ENCODE measurements around the gene CTAGE8. TPM values are rescaled to one million over a fixed set of nuclear protein-coding genes. Genes with fewer than 3 reads are reported as not detected.
"Not testable (repeated sequence)": the region's sequence is repeated elsewhere in the genome, so short reads cannot be mapped to it uniquely, and the experiment has no call there.

CTAGE8 gene
- total and polyA plus RNA-seq, 2 donors (not counting 3 experiments of a cell fraction or from before 2014, with no cell fraction given) = 0.03 to 0.49 TPM

- H4K20me1 ChIP-seq (replicated peaks; ENCODE audit: control insufficient read depth, extremely low read depth, insufficient read depth, low read length); H3K9me3 ChIP-seq (replicated peaks; ENCODE audit: control insufficient read depth, insufficient read depth, low read length); BruUV-seq (replicated peaks); H3K27me3 ChIP-seq (ENCODE audit: control insufficient read depth in 2 of 2, insufficient read depth in 2 of 2, low read length in 2 of 2); H2AFZ ChIP-seq (ENCODE audit: low read depth, low read length); FAIRE-seq; H3K27ac ChIP-seq (ENCODE audit: insufficient read depth, low read depth, low read length); CTCF ChIA-PET; DNase-seq (ENCODE audit: low read depth, low spot score); dilution Hi-C loops (cut with MboI; ENCODE audit: extremely low pct_ligation_motif_present, low sequenced_read_pairs); H3K9me1 ChIP-seq (replicated peaks; ENCODE audit: control insufficient read depth, extremely low read depth, insufficient read depth, low read length); POLR2A ChIA-PET; intact Hi-C loops (cut with micrococcal nuclease); H3K36me3 ChIP-seq (ENCODE audit: control insufficient read depth in 2 of 2, extremely low read depth in 1 of 2, insufficient read depth in 2 of 2, low read length in 2 of 2); H3K4me3 ChIP-seq (replicated peaks in 1 of 3; ENCODE audit: insufficient read depth in 1 of 3, low read depth in 1 of 3, low read length in 3 of 3); H3K79me2 ChIP-seq (ENCODE audit: control insufficient read depth, insufficient read depth, low read length); H3K4me2 ChIP-seq (ENCODE audit: insufficient read depth, low read length); H3K9ac ChIP-seq (replicated peaks; ENCODE audit: extremely low read depth, insufficient read depth, low read length); H3K4me1 ChIP-seq (ENCODE audit: control insufficient read depth, extremely low read depth, insufficient read depth, low read length): not testable (repeated sequence)
Observed at GRCh38 chr7:144223675-144224074, 45.4 kb downstream of the CTAGE8 start.

GRCh38 chr7:144220531-144220930 lies 48.6 kb downstream of the CTAGE8 start:
- H3K27me3 ChIP-seq (ENCODE audit: control insufficient read depth in 2 of 2, insufficient read depth in 2 of 2, low read length in 2 of 2); H3K4me1 ChIP-seq (ENCODE audit: control insufficient read depth, extremely low read depth, insufficient read depth, low read length); FAIRE-seq; dilution Hi-C loops (cut with MboI; ENCODE audit: extremely low pct_ligation_motif_present, low sequenced_read_pairs); BruUV-seq (replicated peaks); POLR2A ChIA-PET; H3K9ac ChIP-seq (replicated peaks; ENCODE audit: extremely low read depth, insufficient read depth, low read length); H2AFZ ChIP-seq (ENCODE audit: low read depth, low read length); H3K4me3 ChIP-seq (replicated peaks in 1 of 3; ENCODE audit: insufficient read depth in 1 of 3, low read depth in 1 of 3, low read length in 3 of 3); H3K4me2 ChIP-seq (ENCODE audit: insufficient read depth, low read length); H4K20me1 ChIP-seq (replicated peaks; ENCODE audit: control insufficient read depth, extremely low read depth, insufficient read depth, low read length); DNase-seq (ENCODE audit: low read depth, low spot score); H3K9me3 ChIP-seq (replicated peaks; ENCODE audit: control insufficient read depth, insufficient read depth, low read length); CTCF ChIA-PET; H3K9me1 ChIP-seq (replicated peaks; ENCODE audit: control insufficient read depth, extremely low read depth, insufficient read depth, low read length); H3K79me2 ChIP-seq (ENCODE audit: control insufficient read depth, insufficient read depth, low read length); H3K27ac ChIP-seq (ENCODE audit: insufficient read depth, low read depth, low read length); H3K36me3 ChIP-seq (ENCODE audit: control insufficient read depth in 2 of 2, extremely low read depth in 1 of 2, insufficient read depth in 2 of 2, low read length in 2 of 2); intact Hi-C loops (cut with micrococcal nuclease): not testable (repeated sequence)

- H3K27ac ChIP-seq (ENCODE audit: insufficient read depth, low read depth, low read length); H2AFZ ChIP-seq (ENCODE audit: low read depth, low read length); DNase-seq (ENCODE audit: low read depth, low spot score); dilution Hi-C loops (cut with MboI; ENCODE audit: extremely low pct_ligation_motif_present, low sequenced_read_pairs); POLR2A ChIA-PET; H4K20me1 ChIP-seq (replicated peaks; ENCODE audit: control insufficient read depth, extremely low read depth, insufficient read depth, low read length); H3K79me2 ChIP-seq (ENCODE audit: control insufficient read depth, insufficient read depth, low read length); CTCF ChIA-PET; H3K36me3 ChIP-seq (ENCODE audit: control insufficient read depth in 2 of 2, extremely low read depth in 1 of 2, insufficient read depth in 2 of 2, low read length in 2 of 2); H3K4me1 ChIP-seq (ENCODE audit: control insufficient read depth, extremely low read depth, insufficient read depth, low read length); H3K9ac ChIP-seq (replicated peaks; ENCODE audit: extremely low read depth, insufficient read depth, low read length); H3K9me3 ChIP-seq (replicated peaks; ENCODE audit: control insufficient read depth, insufficient read depth, low read length); H3K9me1 ChIP-seq (replicated peaks; ENCODE audit: control insufficient read depth, extremely low read depth, insufficient read depth, low read length); intact Hi-C loops (cut with micrococcal nuclease); H3K4me2 ChIP-seq (ENCODE audit: insufficient read depth, low read length); H3K27me3 ChIP-seq (ENCODE audit: control insufficient read depth in 2 of 2, insufficient read depth in 2 of 2, low read length in 2 of 2); H3K4me3 ChIP-seq (replicated peaks in 1 of 3; ENCODE audit: insufficient read depth in 1 of 3, low read depth in 1 of 3, low read length in 3 of 3); BruUV-seq (replicated peaks): not testable (repeated sequence)
- FAIRE-seq = peak; percentile 75
Observed at GRCh38 chr7:144219149-144219548, 49.9 kb downstream of the CTAGE8 start.

GRCh38 chr7:144218581-144218980 lies 50.5 kb downstream of the CTAGE8 start:
- H3K36me3 ChIP-seq (ENCODE audit: control insufficient read depth in 2 of 2, extremely low read depth in 1 of 2, insufficient read depth in 2 of 2, low read length in 2 of 2); H2AFZ ChIP-seq (ENCODE audit: low read depth, low read length); POLR2A ChIA-PET; H3K27me3 ChIP-seq (ENCODE audit: control insufficient read depth in 2 of 2, insufficient read depth in 2 of 2, low read length in 2 of 2); intact Hi-C loops (cut with micrococcal nuclease); CTCF ChIA-PET; H4K20me1 ChIP-seq (replicated peaks; ENCODE audit: control insufficient read depth, extremely low read depth, insufficient read depth, low read length); H3K79me2 ChIP-seq (ENCODE audit: control insufficient read depth, insufficient read depth, low read length); H3K9me3 ChIP-seq (replicated peaks; ENCODE audit: control insufficient read depth, insufficient read depth, low read length); FAIRE-seq; H3K9ac ChIP-seq (replicated peaks; ENCODE audit: extremely low read depth, insufficient read depth, low read length); BruUV-seq (replicated peaks); H3K4me1 ChIP-seq (ENCODE audit: control insufficient read depth, extremely low read depth, insufficient read depth, low read length); H3K27ac ChIP-seq (ENCODE audit: insufficient read depth, low read depth, low read length); H3K4me2 ChIP-seq (ENCODE audit: insufficient read depth, low read length); H3K4me3 ChIP-seq (replicated peaks in 1 of 3; ENCODE audit: insufficient read depth in 1 of 3, low read depth in 1 of 3, low read length in 3 of 3); H3K9me1 ChIP-seq (replicated peaks; ENCODE audit: control insufficient read depth, extremely low read depth, insufficient read depth, low read length); dilution Hi-C loops (cut with MboI; ENCODE audit: extremely low pct_ligation_motif_present, low sequenced_read_pairs): not testable (repeated sequence)
- peak; percentile 0 for DNase-seq (ENCODE audit: low read depth, low spot score)

Data from endothelial cell of umbilical vein (primary cell).